Gastrocnemius medialis (tissue), 4 donors: ENCODE results near the gene AMPH.

ENCODE experiments used
- CTCF ChIP-seq, 5 experiments: fragments of 450-650 bp in 3 of 5; fragments of 200-600 bp in 2 of 5; sonication (generic) in 2 of 5; IDR thresholded peaks in 4 of 5; conservative IDR thresholded peaks in 1 of 5; 1 replicate in 4 of 5; 2 replicates in 1 of 5; pipeline ENCODE4 v1.5.1; 2016 to 2019; ENCODE audit warnings: antibody characterized with exemption in 5 of 5, mild to moderate bottlenecking in 3 of 5, moderate library complexity in 3 of 5
- POLR2A ChIP-seq, 2 donors: fragments of 450-650 bp; IDR thresholded peaks; one replicate each; pipeline ENCODE4 v1.6.1; 2017; ENCODE audit warnings: antibody characterized with exemption in 2 of 2, mild to moderate bottlenecking in 2 of 2, moderate library complexity in 2 of 2

DNA sequence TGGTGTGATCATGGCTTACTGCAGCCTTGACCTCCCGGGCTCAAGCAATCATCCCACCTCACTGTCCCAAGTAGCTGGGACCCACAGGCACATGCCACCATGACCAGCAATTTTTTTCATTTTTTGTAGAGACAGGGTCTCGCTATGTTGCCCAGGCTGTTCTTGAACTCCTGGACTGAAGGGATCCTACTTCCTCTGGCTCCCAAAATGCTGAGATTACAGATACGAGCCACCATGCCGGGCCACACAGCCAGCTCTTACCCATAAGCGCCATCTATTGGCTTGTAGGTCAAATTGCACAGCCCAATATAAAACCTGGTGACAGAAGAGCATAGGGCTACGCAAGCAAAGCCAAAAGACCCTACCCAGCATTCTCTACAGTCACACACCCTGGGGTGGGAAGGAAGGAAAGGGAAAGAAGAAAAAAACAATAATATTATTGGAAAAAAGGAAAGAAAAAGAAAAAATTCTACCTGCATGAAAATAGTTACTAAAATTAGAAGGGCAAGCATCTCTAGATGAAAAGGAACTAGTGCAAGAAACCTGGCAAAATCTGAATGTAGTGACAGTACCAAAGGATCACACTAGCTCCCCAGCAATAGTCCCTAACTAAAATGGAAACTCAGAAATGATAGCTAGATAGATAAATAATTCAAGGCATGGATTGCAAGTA, 29.4 kb upstream of the AMPH start:
- TF ChIP-seq CTCF (IDR thresholded peaks at IDR 0.05 in 4 of 5, conservative IDR thresholded peaks at IDR 0.05 in 1 of 5) (no peak), POLR2A (IDR thresholded peaks at IDR 0.05) (no peak)
